NK-92 (cell line): ENCODE data around the gene SGTB.

Experiments used
- DNase-seq: peaks from one replicate; lab custom pipeline; 2025; ENCODE audit not compliant: unreplicated experiment; lab: John Stamatoyannopoulos, UW

SGTB gene, protein sequence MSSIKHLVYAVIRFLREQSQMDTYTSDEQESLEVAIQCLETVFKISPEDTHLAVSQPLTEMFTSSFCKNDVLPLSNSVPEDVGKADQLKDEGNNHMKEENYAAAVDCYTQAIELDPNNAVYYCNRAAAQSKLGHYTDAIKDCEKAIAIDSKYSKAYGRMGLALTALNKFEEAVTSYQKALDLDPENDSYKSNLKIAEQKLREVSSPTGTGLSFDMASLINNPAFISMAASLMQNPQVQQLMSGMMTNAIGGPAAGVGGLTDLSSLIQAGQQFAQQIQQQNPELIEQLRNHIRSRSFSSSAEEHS

DNA sequence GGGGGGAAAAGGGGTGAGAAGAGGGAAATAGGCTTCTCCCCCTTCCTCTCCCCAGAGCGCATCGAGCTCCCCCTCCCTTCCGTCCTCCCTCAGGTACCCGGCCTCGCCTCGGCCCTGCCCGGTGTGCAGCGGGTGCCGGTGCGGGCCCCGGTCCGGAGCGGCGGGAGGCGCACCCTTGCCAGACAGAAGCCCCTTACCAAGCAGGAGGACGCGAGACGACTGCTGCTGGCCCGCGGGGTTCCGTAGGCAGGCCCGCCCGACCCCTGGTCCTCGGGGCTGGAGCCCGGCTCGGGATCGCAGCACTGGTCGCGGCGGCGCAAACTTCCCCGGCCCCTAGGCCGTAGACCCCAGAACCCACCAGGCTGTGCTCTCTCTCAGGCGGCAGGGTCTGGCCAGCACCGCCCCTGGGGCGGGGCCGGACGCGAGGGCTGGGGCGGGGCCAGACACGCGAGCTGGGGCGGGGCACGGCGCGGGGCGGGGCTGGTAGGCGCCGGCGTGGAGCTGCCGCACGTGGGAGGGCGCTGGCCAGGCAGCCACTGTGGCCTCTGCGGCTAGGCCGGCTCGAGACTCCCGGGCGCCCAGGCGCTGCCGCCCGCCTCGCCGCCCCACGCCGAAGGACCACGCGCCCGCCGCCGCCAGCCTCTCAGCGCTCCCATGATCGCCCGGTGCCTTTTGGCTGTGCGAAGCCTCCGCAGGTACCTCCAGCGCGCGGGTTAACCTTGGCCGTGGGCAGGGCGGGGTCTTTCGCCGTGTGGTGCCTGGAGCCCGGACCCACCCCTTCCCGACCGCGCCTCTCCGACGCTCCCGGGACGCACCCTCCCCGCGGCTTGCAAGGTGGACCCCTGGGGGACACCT lies at the start of gene SGTB, which contains the start of gene NLN:
SGTB (minus strand) TSS at position 390 of the 855 bp plus-strand sequence. CDS start 1,302 bp downstream, outside the sequence.
NLN (plus strand) TSS at position 486 of the 855 bp plus-strand sequence; CDS start at position 655, 169 bp downstream.
- DNase-seq: peak; percentile 21

DNA sequence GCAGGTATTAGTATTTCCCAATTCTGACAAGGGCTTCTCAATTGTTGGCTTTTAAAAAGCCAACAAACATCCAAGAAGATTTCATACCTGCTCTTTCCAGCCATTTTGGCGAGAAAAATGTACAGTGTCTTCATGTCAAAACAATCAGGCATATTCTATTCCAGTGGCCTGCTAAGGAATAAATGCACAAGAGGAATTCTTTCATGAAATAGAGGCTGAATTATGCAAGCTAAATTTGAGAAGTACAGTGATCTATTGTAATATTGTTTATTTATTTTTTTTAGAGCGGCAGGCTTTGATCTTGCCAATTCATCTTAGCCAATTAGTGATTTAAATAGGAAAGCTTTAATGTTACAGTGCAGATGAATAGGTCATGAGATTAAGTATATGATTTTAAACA lies 49.4 kb upstream of the SGTB start:
- DNase-seq: no peak

DNA sequence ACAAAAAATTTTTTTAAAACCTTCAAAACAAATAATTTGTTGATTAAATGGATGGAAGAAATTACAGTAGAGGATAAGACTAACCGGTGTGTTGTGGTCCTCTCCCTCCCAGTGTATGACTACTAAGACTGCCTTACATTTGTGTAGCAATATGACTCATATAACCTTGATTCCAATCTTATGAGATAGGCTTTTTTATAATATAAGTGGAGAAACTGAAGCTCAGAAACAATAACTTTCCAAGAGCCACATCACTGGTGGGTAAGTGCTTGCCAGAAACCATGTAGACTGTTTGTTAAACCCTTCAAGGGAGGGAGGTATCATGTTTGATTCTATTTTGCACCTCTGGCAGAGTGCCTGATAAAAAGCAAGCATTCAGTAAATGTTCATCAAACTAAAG lies 47.6 kb upstream of the SGTB start:
- DNase-seq: no peak

DNA sequence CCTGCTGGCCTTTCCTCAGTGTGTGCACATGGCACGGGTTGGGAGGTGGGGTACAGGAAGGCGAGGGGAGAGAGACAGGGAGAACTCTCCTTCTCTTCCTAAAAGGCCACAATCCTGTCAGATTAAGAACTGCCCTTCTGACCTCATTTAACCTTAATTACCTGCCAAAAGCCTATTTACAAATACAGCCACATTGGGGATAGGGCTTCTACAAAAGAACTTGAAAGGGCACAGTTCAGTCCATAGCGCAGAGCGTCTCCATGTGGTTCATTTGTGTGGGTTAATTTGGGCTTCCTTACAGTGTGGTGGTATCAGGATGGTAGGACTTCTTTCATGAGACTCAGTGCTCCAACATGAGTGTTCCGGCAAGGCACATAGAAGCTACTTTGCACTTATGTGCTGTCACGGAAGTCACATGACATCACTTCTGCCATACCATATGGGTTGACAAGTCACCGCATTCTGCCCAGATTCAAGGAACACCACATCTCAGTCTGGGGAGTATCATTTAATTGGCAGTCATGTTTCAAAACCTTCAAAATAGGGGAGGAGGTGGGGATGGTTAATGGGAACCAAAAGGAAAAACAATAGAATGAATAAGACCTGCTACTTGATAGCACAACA lies 46.9 kb upstream of the SGTB start:
- no peak for DNase-seq

DNA sequence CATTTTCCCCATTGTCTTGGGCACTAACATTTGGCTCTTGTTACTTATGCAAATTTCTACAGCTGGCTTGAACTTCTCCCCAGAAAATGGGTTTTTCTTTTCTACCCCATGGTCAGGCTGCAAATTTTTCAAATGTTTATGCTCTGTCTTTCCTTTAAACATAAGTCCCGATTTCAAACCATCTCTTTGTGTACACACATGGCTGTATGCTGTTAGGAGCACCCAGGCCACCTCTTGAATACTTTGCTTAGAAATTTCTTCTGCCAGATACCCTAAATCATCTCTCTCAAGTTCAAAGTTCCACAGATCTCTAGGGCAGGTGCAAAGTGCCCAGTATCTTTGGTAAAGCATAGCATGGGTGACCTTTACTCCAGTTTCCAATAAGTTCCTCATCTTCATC lies 45.7 kb upstream of the SGTB start:
- DNase-seq: no peak

DNA sequence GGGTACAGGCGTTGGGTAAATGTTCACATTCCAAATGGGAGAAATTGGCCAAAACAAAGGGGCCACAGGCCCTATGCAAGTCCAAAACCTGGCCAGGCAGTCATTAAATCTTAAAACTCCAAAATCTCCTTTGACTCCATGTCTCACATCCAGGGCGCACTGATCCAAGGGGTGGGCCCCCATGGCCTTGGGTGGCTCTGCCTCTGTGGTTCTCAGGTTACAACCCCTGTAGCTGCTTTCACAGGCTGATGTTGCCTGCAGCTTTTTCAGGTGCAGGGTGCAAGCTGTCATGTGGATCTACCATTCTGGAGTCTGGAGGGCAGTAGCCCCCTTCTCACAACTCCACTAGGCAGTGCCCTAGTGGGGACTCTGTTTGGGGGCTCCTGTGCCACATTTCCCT lies 44.9 kb upstream of the SGTB start:
- DNase-seq: no peak

DNA sequence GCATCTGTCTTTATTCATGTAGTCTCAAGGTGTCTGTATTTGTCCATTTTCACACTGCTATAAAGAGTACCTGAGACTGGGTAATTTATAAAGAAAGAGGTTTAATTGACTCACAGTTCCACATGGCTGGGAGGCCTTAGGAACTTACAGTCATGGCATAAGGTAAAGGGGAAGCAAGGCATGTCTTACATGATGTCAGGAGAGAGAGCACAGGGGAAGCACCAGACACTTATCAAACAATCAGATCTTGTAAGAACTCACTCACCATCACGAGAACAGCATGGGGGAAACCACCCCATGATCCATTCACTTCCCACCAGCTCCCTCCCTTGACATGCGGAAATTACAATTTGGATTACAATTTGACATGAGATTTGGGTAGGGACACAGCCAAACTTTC lies 44.3 kb upstream of the SGTB start:
- no peak for DNase-seq

DNA sequence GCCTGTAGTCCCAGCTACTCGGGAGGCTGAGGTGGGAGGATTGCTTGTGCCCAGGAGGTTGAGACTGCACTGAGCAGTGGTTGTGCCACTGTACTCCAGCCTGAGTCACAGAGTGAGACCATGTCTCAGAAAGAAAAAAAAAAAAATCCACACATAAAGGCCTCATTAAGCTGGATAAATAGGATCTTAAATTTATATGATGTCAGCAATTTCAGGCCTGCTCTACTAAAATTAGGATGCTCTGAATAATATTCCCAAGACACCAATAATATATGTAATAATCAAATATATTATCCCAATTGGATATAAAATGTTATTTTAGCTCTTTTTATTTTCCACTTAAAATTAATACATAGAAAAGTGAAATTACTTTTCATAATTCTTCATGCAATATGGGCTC lies 43.7 kb upstream of the SGTB start:
- no peak for DNase-seq

DNA sequence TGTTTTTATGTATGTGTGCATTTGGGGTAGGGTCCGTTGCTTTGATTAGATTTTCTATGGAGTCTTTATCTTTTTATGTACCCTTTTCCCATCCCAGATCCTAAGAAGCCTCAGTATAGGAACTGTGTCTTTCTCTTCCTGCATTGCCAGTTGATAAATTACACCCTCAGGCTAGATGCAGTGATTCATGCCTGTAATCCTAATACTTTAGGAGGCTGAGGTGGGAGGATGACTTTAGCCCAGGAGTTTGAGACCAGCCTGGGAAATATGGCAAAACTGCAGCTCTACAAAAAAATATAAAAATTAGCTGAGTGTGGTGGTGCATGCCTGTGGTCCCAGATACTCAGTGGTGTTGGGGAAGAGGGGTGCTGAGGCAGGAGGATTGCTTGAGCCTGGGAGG lies 40.3 kb upstream of the SGTB start:
- no peak for DNase-seq

DNA sequence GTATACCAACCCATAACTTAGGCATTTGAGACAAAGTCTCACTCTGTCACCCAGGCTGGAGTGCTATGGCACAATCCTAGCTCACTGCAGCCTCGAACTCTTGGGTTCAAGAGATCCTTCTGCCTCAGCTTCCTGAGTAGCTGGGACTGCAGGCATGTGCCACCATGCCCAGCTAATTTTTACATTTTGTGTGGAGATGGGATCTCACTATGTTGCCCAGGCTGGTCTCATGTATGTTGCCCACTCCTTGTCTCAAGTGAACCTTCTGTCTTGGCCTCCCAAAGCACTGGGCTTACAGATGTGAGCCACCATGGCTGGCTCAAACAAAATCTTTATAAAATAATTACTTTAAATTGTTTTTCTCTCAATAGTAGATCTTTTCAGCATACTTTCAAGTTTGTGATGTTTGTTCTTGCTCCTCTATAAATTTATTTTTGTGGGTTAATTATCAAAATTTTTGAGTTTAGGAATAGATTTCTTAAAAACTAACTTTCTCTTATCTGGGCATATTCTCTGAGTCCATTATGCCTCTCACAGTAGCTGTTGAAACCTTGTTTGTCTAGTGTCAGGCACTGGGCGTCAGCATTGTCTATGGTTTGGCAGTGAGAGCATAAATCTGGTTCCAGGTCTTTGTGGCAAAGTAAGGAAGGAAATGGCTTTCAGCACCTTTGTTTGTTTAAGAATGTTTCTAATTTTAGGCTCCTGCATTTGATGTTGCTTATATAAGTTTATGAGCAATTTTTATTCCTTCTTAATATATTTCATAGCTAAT lies 38.8 kb upstream of the SGTB start:
- DNase-seq: no peak

DNA sequence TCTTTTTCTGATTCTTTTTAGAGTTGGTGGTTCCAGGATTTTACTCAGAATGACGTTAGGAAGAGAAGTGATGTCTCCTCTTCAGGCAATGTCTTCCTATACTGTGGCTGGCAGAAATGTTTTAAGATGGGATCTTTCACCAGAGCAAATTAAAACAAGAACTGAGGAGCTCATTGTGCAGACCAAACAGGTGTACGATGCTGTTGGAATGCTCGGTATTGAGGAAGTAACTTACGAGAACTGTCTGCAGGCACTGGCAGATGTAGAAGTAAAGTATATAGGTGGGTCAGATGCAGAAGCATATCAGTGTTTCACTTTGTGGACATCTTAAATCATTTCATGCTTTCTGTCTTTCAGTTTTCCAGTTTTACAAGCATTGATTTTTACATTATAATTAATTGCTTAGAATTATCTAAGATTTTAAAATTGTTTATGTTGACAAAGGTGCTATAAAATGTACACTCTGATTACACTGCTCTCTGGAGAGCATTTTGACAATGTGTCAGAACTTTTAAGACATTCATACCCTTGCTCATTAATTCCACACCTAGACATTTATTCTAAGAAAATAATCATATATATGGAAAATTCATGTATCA lies 36.7 kb upstream of the SGTB start:
- no peak for DNase-seq

DNA sequence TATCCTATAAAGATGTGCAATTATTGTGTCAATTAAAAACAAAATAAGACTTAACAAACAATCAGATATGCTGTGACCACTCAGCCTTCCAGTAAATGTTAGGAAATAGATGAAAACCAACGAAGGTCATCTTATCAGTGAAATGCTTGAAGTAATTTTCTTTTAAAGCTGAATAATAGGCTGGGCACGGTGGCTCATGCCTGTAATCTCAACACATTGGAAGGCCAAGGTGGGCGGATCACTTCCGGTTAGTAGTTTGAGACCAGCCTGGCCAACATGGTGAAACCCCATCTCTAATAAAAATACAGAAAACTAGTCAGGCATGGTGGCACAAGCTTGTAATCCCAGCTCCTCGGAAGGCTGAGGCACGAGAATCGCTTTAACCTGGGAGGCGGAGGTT lies 31.3 kb upstream of the SGTB start:
- DNase-seq: no peak

DNA sequence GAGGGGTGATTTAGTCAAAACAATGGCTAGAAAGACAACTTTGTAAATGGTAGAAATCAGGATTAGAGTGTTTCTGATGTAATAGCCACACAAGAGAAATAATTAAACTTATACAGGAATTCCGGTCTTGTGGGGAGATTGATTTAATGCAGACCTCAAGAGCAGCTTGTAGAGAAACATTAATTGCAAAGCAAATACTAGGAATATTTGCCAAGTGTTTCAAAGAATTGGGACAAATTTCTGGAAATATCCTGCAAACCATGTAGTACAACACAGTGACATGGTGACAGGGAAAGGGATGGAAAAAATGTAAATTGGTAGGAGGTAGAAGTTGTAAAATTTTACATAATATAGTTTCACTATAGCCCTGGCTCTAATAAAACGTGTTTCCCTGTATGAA lies 29.0 kb upstream of the SGTB start:
- no peak for DNase-seq

DNA sequence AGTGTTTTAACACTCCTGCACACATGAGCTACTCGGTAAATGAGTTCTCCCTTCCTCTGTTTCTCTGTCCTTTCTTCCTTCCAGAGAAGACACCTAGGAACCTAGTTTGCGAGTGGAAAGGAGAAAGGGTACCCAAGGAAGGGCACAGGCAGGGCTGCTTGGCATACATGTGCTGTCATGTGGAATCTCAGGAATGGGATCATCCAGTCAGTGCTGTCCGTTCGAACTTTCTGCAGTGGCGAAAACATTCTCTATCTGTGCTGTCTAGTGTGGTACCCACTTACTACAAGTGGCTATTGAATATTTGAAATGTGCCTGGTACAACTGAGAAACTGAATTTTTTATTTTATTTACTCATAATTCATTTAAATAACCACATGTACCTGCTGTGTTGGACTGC lies 28.0 kb upstream of the SGTB start:
- DNase-seq: no peak

DNA sequence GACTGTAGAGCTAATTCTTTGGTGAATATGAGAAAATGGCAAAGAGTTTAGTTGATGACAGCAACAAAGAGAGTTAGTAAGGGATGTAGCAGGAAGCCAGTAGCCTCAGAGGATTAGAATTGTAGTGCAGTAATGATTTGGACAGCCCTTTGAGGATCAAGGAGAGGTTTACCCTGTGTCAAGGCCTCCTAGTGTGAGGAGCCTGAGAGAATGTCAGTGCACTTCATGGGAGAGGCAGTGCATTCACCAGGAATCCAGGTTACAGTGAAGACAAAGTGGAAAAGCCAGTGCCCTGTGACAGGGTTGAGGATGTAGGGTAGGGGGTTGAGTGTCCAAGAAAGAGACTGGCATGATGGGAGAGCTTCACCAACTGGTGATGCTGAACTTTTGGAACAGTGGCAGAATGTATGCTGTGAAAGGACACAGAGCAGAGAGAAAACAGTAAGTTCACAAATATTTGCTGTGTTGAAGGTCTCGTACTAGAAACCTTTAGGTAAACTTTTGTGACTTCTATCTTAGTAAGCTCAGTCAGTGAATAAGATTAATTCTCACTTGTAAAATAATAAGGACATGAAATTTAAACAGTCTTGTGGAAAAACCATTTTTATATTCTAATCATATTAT lies 27.4 kb upstream of the SGTB start:
- no peak for DNase-seq

DNA sequence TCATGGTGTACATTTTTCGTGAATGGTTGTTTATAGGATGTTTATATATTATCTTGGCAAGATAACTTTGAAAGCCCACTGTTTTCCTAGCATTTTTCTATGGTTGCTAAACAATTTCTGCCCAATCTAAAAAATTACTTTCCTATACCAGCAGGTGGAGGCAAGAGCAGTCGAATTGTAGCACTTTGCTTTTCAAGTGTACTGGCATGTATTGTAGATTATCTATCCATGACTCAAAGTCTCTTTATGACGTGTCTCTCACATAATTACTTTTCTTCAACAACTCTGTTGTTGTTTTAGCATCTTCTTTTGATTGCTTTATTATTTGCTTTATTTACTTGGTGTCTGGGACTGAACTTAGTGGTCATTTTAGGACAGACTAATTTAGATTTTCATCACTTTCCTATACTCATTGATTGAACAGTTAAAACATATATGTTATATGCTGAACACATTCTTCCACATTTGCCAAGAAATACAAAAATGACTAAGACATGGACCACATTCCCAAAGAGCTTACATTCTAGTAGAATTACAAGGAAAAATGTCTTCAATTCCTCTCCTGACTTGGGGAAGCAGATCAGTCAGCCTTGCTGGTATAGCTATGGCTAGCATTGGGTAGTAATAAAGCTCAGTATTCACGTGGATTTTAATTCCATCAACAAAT lies 20.8 kb upstream of the SGTB start:
- no peak for DNase-seq

DNA sequence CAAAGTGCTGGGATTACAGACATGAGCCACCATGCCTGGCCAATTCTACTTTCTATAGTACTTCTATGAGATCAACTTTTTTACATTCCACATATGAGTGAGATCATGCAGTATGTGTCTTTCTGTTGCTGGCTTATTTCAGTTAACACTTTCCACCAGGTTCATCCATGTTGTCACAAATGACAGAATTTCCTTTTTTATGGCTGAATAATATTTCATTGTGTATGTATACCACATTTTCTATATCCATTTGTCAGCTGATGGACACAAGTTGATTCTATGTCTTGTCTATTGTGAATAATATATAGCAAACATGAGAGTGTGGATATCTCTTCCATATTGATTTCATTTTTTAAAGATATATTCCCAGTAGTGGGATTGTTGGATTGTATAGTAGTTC lies 17.3 kb upstream of the SGTB start:
- DNase-seq: no peak

DNA sequence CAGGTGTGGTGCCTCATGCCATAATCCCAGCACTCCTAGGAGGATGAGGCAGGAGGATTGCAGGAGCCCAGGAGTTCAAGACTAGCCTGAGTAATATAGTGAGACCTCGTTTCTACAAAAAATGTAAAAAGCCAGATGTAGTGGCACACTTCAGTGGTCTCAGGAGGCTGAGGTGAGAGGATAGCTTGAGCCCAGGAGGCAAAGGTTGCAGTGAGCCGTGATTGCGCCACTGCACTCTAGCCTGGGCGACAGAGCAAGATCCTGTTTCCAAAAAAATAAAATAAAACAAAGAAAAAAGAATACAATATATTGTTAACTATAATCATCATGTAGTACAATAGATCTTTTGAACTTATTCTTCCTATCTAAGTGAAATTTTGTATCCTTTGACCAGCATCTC lies 16.4 kb upstream of the SGTB start:
- no peak for DNase-seq

DNA sequence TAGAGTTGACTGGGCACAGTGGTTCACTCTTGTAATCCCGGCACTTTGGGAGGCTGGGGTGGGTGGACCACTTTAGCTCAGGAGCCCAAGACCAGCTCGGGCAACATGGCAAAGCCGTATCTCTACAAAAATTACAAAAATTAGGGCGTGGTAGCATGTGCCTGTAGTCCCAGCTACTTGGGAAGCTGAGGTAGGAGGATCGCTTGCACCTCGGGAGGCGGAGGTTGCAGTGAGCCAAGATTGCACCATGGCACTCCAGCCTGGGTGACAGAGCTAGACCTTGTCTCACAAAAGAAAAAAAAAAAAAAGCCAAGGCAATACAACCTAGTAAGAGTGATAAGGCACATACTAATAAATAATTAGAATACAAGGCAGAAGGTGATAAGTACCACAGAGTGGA lies 15.9 kb upstream of the SGTB start:
- DNase-seq: no peak

DNA sequence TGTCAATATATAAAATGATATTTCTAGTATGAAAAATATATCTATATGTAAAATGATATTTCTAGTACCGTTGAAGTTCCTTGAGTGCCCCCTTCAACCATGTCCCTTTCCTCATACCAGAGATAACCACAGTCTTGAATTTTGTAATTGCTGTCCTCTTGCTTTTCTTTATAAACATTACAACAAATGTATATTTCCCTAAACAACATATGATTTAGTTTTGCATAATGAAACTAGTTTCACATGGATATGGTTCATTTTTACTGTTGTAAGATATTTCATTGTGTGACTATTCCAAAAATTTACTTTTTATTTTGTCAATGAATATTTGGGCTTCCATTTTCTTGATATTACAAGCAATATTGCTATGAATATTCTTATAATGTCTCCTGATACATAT lies 14.1 kb upstream of the SGTB start:
- no peak for DNase-seq
